ENCODE results near the gene NUDT13. TPM values are rescaled to one million over a fixed set of nuclear protein-coding genes. Genes with fewer than 3 reads are reported as not detected.
A peak's percentile ranks its signal among the peaks of the same experiment; 100 is the strongest.

The NUDT13 gene
- polyA plus RNA-seq, 2 of the 4 experiments (the other 2 are of a cell fraction) = 3.8 to 4.9 TPM

DNA sequence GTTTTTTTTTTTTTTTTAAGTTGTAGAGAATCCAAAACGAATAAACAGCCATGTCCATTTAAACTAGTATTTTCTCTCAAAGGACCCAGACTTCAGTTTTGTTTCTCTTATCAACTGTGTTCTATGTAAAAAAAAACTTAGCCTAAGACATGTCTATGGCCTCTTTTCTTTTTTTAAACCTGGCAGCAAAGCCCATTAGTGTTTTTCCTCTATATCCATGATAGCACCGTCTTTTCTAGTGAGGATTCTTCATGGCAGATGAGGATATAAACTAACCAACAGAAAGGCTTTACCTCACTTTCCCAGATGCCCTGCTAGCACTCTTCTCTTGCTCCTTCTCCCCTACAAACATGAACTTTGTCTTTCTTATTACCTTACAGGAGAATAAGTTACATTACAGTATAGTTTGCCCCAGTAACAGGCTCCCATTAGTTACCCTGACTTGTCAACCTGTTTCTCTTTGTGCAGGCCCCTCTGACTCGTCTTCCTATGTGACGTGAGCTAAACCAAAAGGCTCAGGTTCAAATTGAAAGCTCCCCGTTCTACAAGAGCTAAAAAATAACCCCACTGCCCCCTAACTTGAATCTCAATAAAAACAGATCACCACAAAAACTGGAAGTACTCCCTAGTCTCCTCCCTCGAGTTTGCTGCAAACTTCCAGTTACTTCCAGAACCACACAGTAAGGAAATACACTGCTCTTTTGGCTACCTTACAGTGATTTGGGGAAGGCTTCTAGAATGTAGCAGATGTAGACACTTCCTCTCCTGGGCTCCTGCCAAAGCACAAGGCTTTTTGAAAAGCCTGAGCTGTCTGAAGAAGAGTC is 33.7 kb upstream of the NUDT13 start:
- no peaks in the 10 kb centered on the region for H3K9me3 ChIP-seq
- 77% methylated on average over 6 of the region's 6 CpGs for WGBS (ENCODE audit: missing lambda C conversion rate)
- DNase-seq (ENCODE audit: low read depth in 1 of 2, low spot score in 1 of 2) = no peak
- TF ChIP-seq, protein P1, sequence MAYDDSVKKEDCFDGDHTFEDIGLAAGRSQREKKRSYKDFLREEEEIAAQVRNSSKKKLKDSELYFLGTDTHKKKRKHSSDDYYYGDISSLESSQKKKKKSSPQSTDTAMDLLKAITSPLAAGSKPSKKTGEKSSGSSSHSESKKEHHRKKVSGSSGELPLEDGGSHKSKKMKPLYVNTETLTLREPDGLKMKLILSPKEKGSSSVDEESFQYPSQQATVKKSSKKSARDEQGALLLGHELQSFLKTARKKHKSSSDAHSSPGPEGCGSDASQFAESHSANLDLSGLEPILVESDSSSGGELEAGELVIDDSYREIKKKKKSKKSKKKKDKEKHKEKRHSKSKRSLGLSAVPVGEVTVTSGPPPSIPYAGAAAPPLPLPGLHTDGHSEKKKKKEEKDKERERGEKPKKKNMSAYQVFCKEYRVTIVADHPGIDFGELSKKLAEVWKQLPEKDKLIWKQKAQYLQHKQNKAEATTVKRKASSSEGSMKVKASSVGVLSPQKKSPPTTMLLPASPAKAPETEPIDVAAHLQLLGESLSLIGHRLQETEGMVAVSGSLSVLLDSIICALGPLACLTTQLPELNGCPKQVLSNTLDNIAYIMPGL (CRISPR knock-in tag; IDR thresholded peaks at IDR 0.05; ENCODE audit: borderline replicate concordance) = no peak
- TF ChIP-seq RARB (CRISPR knock-in tag; IDR thresholded peaks at IDR 0.05) (no peak), FOXS1 (CRISPR knock-in tag; IDR thresholded peaks at IDR 0.05) (no peak), NPAS2 (CRISPR knock-in tag; IDR thresholded peaks at IDR 0.05; ENCODE audit: borderline replicate concordance) (no peak), FOSB (CRISPR knock-in tag; IDR thresholded peaks at IDR 0.05) (no peak), POLR2AphosphoS2 (conservative IDR thresholded peaks at IDR 0.05; ENCODE audit: low read length) (no peak), KDM1A (IDR thresholded peaks at IDR 0.05; ENCODE audit: low read depth) (no peak), HDAC2 (IDR thresholded peaks at IDR 0.05) (no peak), ESRRA (IDR thresholded peaks at IDR 0.05; ENCODE audit: borderline replicate concordance, low read length) (no peak), ZNF302 (CRISPR knock-in tag; IDR thresholded peaks at IDR 0.05) (no peak), GATA3 (IDR thresholded peaks at IDR 0.05; ENCODE audit: borderline replicate concordance) (no peak), MAZ (IDR thresholded peaks at IDR 0.05; ENCODE audit: borderline replicate concordance, low read depth, low read length) (no peak), ZSCAN20 (CRISPR knock-in tag; IDR thresholded peaks at IDR 0.05) (no peak), PHF8 (IDR thresholded peaks at IDR 0.05; ENCODE audit: borderline replicate concordance, low read depth) (no peak), NR3C1 (IDR thresholded peaks at IDR 0.05) (no peak), CHD2 (IDR thresholded peaks at IDR 0.05; ENCODE audit: low read length, partially characterized antibody) (no peak)
- H3K4me2 ChIP-seq = no peak overlapping the region
- H3K27ac ChIP-seq = 0 out of 6 replicates have a peak overlapping the region, but pooled peaks of 1 of the 2 experiments have one; percentile 8
- ATAC-seq = no peak
- CTCF ChIA-PET = interaction anchor here (1.0 to 1.6 kb wide), 4 partner anchors 13 to 82 kb away, joined by 3 to 6 read pairs (median 4); no protein-coding TSS in a partner anchor
- POLR2A ChIA-PET = no interaction called here
- no peak overlapping the region for H3K4me3 ChIP-seq
- 0 out of 3 replicates have a peak, but pooled peaks cover 3% of the 10 kb centered on the region for H3K4me1 ChIP-seq
- no peak for FAIRE-seq

DNA sequence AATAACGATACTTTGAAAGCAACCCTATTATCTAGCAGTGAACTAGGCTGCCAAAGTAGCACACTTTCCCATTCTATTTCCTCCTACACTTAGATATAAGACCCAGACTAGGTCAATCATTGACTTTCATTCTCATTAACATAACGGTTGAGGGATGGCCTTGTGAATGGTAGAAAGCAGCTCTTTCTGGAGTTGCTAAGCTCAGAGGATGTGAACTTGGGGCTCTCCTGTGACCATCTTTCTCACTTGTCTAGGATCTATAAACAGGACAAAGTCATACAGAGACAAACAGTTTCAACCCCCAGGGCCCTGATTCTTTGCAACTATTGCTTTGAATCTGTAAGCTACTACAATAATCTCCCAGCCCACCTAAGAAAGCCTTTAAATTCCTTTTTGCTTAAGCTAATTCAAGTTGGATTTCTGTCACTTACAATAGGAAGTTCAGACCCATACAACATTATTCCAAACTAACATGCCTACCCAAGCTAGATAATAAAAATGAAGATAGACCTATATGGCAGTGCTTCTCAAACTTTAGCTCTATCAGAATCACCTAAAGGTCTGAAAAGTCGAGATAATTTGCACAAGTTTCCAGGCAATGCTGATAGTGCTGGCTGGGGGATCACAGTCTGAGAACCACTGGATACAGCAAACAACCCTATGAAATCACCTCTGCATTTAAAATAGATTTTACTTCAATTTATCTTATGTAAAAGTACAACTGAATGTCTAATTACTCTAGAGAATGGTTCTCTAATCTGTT is 30.3 kb upstream of the NUDT13 start:
- DNase-seq (ENCODE audit: low read depth in 1 of 2, low spot score in 1 of 2) (no peak), ATAC-seq (no peak), FAIRE-seq (no peak)
- 85% methylated on average over 3 of the region's 3 CpGs for WGBS (ENCODE audit: missing lambda C conversion rate)
- CTCF ChIA-PET = interaction anchor here (1.0 to 1.3 kb wide), 4 partner anchors 16 to 80 kb away, joined by 3 to 4 read pairs (median 3); no protein-coding TSS in a partner anchor
- POLR2A ChIA-PET = no interaction called here
- H3K27ac ChIP-seq = no peak overlapping the region
- H3K4me2 ChIP-seq = no peak overlapping the region
- no peaks in the 10 kb centered on the region for H3K9me3 ChIP-seq
- 0 out of 3 replicates have a peak, but pooled peaks cover 9% of the 10 kb centered on the region for H3K4me1 ChIP-seq
- H3K4me3 ChIP-seq = no peak overlapping the region
- TF ChIP-seq, protein P2, sequence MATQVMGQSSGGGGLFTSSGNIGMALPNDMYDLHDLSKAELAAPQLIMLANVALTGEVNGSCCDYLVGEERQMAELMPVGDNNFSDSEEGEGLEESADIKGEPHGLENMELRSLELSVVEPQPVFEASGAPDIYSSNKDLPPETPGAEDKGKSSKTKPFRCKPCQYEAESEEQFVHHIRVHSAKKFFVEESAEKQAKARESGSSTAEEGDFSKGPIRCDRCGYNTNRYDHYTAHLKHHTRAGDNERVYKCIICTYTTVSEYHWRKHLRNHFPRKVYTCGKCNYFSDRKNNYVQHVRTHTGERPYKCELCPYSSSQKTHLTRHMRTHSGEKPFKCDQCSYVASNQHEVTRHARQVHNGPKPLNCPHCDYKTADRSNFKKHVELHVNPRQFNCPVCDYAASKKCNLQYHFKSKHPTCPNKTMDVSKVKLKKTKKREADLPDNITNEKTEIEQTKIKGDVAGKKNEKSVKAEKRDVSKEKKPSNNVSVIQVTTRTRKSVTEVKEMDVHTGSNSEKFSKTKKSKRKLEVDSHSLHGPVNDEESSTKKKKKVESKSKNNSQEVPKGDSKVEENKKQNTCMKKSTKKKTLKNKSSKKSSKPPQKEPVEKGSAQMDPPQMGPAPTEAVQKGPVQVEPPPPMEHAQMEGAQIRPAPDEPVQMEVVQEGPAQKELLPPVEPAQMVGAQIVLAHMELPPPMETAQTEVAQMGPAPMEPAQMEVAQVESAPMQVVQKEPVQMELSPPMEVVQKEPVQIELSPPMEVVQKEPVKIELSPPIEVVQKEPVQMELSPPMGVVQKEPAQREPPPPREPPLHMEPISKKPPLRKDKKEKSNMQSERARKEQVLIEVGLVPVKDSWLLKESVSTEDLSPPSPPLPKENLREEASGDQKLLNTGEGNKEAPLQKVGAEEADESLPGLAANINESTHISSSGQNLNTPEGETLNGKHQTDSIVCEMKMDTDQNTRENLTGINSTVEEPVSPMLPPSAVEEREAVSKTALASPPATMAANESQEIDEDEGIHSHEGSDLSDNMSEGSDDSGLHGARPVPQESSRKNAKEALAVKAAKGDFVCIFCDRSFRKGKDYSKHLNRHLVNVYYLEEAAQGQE (IDR thresholded peaks at IDR 0.05) = no peak
- TF ChIP-seq EHMT2 (IDR thresholded peaks at IDR 0.05; ENCODE audit: low read depth) (no peak), TFCP2L1 (CRISPR knock-in tag; IDR thresholded peaks at IDR 0.05) (no peak), NFE2L2 (conservative IDR thresholded peaks at IDR 0.05; ENCODE audit: low read length) (no peak)
- TF ChIP-seq, protein P3, sequence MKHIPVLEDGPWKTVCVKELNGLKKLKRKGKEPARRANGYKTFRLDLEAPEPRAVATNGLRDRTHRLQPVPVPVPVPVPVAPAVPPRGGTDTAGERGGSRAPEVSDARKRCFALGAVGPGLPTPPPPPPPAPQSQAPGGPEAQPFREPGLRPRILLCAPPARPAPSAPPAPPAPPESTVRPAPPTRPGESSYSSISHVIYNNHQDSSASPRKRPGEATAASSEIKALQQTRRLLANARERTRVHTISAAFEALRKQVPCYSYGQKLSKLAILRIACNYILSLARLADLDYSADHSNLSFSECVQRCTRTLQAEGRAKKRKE (CRISPR knock-in tag; IDR thresholded peaks at IDR 0.05; ENCODE audit: low read depth) = no peak
